TTC549 (cell line): Measurements from ENCODE around the gene CNTFR.

Experiments used
- FAIRE-seq: peaks from 2 replicates; lab custom pipeline; 2012; peaks lifted over from hg19 to GRCh38; lab: Jason Lieb, UNC

The CNTFR gene

DNA sequence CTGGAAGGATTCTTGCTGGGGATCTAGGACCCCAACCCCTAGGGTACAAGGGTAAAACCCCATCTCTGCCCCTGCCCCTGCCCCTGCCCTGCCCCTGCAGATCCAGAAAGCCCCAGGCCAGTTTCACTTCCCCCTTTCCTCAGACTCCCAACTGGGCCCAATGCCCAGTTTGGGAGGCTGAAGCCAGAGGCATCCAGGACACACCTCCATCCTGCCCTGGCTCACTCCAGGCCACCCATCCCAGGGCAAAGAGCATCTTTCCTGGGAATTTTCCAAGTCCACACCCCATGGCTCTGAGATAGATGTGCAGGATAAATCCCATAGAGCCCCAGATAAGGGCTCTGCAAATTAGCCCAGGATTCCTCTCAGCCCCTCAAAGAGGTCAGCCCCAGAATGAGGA is 17.4 kb downstream of the CNTFR start:
- FAIRE-seq, result no peak

DNA sequence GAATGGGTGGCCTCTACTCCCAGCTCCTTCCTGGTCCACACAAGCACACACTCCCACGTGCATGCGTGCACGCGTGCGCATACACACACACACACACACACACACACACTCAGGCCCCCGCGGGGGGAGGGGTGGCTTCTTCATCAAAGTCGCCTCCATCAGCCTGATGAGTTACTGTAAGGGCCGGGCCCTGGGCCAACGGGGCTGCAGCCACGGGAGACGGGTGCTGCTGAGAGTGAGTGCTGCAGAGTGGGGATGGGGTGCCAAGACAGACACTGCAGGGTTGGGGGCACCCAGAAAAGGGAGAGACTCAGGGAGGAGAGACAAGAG is 18.1 kb downstream of the CNTFR start:
- FAIRE-seq, result no peak

GRCh38 chr9:34570809-34571480 is 18.6 kb downstream of the CNTFR start:
- no peak for FAIRE-seq

GRCh38 chr9:34570376-34570775 is 19.1 kb downstream of the CNTFR start:
- no peak for FAIRE-seq

DNA sequence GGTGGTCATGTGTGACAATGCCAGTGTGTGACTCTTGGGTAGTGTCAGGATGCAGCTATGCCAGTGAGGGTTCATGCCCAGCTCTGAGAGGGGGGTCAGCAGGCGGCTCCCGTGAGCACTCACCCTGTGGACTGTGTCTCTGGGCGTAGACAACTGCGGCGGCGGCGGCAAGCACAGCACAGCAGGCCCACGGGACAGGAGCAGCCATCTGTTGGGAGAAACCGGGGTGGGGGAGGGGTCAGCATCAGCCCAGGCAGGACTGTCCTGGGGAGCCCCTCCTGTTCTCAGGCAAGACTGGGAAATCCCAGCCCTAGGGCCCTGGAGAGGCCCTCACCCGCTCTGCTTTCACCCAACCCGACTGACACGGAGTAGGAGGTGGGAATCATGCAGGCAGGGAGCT is 20.8 kb downstream of the CNTFR start:
- no peak for FAIRE-seq

DNA sequence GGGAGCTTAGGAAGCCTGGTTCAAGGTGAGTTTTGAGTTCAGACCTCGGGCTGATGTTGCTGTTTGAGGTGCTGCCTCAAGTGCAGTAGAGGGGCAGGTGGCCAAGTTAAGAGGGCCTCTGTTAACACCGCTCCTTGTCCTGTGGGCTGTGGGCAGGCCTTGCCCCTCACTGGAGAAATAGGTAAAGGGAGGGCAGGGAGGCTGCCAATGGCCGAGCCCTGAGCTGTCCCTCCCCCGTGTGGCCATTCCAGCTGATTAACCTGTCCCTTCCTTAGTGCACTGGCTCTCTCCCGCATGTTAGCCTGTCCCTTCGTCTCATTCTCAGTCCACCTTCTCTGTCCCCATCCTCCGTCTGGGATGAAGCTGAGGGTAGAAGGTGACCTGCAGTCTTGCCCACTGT is 21.4 kb downstream of the CNTFR start:
- FAIRE-seq, result no peak

GRCh38 chr9:34566972-34567371 is 22.6 kb downstream of the CNTFR start:
- FAIRE-seq, result no peak

DNA sequence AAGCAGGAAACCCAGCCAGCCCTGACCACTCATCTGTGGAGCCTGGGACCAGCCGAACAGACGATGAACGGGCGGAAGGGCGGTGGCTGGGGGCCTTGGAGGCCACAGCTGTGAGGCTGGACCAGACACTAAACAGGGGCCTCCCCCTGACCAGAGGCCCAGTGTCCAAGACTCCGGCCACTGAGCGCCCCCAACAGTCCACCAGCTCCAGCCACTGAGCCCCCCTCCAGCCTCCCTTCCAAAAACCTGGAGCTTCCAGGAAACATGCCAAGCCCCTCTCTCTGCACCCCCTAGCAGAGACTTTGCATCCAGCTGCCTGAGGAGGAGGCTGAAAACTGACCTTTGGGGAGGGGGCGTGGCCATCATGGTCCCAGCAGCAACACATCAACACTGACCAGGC is 23.2 kb downstream of the CNTFR start:
- FAIRE-seq, result no peak

DNA sequence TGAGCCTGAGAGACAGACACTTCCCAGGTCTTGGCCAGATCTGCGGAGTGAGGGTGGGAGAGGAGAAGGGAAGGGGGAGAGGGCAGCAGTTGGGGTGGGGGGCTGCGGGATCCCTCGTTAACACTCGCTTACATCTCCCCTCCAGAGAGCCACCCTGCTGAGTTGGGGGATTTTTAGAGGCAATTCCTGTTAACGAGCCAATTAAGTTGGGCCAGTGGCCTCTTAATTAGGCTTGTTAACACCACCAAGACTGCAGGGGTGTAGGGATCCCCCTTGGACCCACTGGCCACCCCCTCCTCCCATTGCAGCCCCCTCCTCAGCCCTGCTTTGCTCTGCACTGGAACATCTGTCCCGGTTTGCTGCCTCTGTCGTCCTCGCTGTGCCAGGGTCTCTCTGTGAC is 23.7 kb downstream of the CNTFR start:
- FAIRE-seq, result no peak

DNA sequence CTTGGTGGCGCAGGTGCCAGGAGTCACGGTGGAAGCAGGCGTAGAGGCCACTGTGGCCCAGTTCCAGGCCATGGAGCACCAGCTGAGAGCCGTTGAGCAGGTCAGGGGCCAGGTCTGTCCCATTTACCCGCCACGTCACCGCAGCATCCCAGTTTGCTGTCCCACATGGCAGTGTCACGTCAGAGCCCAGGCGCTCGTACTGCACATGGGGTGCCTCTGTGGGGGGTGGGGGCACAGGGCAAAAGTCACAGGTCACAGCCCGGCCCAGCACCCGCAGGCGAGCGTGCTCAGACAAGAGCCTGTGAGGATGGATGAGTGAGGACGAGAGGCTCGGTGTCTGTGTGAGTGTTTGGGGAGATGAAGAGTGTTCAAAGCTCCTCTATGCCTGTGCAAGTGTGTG is 24.9 kb downstream of the CNTFR start:
- no peak for FAIRE-seq

DNA sequence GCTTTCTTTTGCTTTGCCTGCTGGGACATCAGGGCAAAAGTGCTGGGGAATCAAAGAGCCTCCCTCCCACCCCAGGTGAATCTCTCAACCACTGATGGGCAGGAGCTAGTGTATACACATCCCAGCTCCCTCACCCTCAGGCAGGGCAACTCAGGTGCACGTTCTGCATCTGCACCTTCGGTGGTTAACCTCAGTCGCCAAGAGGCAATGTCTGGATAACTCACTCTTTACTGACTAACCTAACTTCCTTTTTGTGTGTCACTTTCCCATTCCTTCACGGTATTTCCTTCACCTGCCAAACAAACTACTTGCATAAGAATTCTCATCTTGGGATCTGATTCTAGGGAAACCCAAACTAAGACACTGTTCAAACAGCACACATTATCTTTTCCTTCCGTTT is 26.3 kb downstream of the CNTFR start:
- FAIRE-seq, result no peak

DNA sequence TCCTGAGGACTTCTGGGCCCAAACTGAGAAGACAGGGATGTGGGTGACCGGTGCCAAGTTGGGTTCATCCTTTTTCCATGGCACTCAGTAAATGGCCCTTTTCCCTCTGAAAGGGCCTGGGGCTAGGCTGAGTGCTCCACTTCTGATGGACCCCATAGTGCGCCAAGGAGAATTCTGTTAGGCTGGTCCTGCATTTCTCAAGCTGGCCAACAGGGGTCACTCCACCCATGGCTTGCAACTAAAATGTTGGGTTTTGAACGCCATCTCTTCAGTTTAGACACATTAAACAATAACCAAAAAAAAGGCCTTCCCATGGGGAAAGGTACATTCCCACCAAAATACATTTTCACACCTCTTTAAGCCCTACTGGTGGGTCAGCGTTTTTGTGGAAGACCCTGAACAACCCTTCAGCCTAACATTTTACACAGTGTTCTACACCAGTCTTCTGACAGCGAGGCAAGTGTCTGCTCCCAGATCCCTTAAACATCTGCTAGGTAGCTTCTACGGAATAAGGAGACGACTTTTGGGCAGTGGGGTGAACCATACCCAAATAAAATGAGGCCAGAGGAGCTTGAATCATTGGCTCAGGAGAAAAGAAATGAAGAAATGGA is 27.3 kb downstream of the CNTFR start:
- FAIRE-seq, result no peak

DNA sequence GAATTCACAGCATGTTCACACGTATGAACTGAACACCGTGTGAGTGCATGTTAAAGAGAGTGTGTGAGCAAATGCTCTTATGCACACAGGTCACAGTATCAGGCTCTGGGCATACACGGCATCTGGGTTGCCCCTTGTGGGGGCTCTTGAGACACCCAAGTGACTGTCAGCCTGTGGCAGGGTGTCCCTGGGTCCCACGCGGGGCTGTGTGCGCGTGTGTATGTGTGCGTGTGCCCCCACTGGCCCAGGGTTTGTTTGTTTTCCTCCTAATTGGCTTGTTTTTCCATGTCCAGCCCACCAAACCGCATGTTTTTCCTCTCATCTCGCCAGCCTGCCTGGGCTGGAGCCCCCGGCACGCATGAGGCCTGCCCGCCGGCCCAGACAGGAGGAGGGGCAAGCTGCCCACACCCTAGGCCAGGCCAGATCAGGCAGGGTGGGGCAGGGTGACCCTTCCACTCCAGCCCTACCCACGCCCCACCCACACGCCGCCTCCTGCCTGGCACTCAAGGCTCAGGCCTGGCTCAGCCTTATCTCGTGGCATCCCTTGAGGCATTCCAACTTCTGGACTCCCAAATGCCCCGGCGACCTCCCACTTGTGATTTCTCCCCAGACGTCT is 28.8 kb downstream of the CNTFR start:
- no peak for FAIRE-seq

GRCh38 chr9:34559624-34560455 is 29.7 kb downstream of the CNTFR start:
- FAIRE-seq, result no peak

- no peak for FAIRE-seq
These were observed 30.5 kb downstream of the CNTFR start for GRCh38 chr9:34558919-34559623.

GRCh38 chr9:34558364-34558763 is 31.2 kb downstream of the CNTFR start:
- no peak for FAIRE-seq

GRCh38 chr9:34557426-34558321 is 31.9 kb downstream of the CNTFR start:
- no peak for FAIRE-seq

DNA sequence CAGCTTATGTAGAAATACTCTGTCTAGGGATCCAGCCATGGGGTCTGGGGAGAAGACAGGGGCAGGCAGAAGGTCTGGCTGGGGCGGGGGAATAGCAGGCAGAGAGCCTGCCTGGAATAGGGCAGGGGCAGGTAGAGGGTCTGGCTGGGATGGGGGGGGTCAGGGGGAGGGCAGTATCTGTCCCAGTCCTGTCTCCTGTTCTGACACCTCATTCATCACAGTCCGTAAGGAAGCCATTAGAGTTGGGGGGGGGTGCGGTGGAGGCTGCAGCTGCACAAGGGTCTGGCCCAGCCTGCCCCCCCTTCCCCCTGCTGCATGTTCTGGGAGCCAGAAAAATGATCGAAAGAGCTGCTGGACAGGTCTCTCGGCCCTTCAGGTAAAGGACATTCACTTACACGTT is 32.6 kb downstream of the CNTFR start:
- no peak for FAIRE-seq

DNA sequence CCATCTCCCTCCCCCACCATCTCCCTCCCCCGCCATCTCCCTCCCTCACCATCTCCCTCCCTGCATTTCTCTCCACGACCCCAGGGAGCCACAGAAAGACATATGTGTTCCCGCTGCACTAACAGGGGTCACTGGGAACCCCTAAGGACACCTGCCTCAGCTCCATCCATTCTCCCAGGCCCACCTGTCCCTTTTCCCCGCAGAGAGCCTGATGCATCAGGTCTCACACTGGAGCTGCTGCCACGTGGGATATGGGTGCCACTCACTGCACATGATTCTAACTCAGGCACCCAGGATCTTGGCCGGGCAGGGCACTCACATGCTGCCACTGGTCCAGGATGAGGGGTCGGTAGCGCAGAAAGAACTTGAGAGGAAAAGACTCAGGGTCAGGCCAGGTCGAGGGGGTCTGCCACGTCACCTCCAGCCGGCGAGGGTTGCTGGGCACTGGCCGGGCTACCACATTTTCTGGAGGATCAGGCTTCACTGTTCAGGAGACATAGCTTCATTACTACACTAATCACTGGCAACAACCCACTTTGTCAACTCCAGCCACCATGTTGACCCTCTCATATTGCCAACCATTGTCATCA is 33.5 kb downstream of the CNTFR start:
- FAIRE-seq, result no peak

DNA sequence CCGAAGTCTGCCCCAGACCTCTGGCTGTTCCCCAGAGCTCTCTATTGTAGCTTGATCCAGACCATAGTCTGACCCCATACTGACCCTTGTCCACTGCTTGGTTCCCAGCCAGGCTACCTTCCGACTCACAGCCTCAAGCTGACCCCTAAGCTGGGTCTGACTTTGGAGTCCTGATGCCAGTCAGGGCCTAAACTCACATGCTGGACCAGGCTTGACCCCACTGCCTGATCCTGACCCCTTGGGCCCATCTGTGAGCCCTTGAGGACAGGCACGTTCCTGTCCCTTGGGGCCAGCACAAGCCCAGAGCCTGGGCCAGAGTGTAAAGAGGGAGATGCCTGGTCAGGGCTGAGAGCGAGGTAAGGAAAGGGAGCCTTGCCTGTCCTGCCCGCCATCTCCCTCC is 34.0 kb downstream of the CNTFR start:
- no peak for FAIRE-seq

- no peak for FAIRE-seq
These were observed 34.5 kb downstream of the CNTFR start for GRCh38 chr9:34555002-34555348.
